Transverse colon (tissue), 3 donors: ENCODE data around the gene CCDC186.

ENCODE experiments used
- CTCF ChIP-seq, 5 experiments: fragments of 200-600 bp in 3 of 5; fragments of 450-650 bp in 2 of 5; sonication (generic) in 3 of 5; IDR thresholded peaks; 1 replicate in 2 of 5; 2 replicates in 3 of 5; pipeline ENCODE4 v1.5.1; 2016 to 2017; ENCODE audit warnings: antibody characterized with exemption in 5 of 5, inconsistent platforms in 3 of 5, mild to moderate bottlenecking in 2 of 5, moderate library complexity in 1 of 5
- POLR2A ChIP-seq: fragments of 450-650 bp; IDR thresholded peaks from one replicate; pipeline ENCODE4 v1.6.1; 2016; ENCODE audit warnings: antibody characterized with exemption, mild to moderate bottlenecking, moderate library complexity

GRCh38 chr10:114208351-114208750 lies 34.3 kb upstream of the CCDC186 start:
- no peak for TF ChIP-seq CTCF (IDR thresholded peaks at IDR 0.05)
- no peak for TF ChIP-seq POLR2A
